HUES48 (cell line): Measurements from ENCODE around the gene MCM8.

Source experiments
- H3K27ac ChIP-seq: one replicate; pipeline ENCODE4 v1.7.0; 2013; ENCODE audit warnings: low read depth, low read length, inconsistent platforms
- H3K27me3 ChIP-seq: 2 replicates; pipeline ENCODE4 v1.6.1; 2013; ENCODE audit warnings: mild to moderate bottlenecking, low read length; ENCODE audit not compliant: control insufficient read depth, insufficient read depth
- H3K36me3 ChIP-seq: 2 replicates; pipeline ENCODE4 v1.6.1; 2013; ENCODE audit warnings: low read length; ENCODE audit not compliant: control insufficient read depth, insufficient read depth
- H3K4me1 ChIP-seq: 2 replicates; pipeline ENCODE4 v1.6.1; 2013; ENCODE audit warnings: mild to moderate bottlenecking, low read length; ENCODE audit not compliant: control insufficient read depth, insufficient read depth
- H3K4me3 ChIP-seq: 2 replicates; pipeline ENCODE4 v1.5.1; 2013; ENCODE audit warnings: mild to moderate bottlenecking, low read depth, low read length
- H3K9ac ChIP-seq: 2 replicates; pipeline ENCODE4 v1.6.1; 2013; ENCODE audit warnings: mild to moderate bottlenecking, low read depth, low read length, moderate library complexity
- H3K9me3 ChIP-seq: 2 replicates; pipeline ENCODE4 v1.6.1; 2013; ENCODE audit warnings: low read length; ENCODE audit not compliant: control insufficient read depth, insufficient read depth

The MCM8 gene

GRCh38 chr20:5975778-5976177 is 25.3 kb downstream of the MCM8 start:
- Histone ChIP-seq H3K4me1 (peaks cover 11% of the 10 kb centered on the region), H3K9ac (no peak overlapping the region), H3K9me3 (no peaks in the 10 kb centered on the region), H3K27me3 (peaks cover 10% of the 10 kb centered on the region), H3K36me3 (peaks cover 73% of the 10 kb centered on the region), H3K27ac (no peak overlapping the region), H3K4me3 (no peak overlapping the region)

DNA sequence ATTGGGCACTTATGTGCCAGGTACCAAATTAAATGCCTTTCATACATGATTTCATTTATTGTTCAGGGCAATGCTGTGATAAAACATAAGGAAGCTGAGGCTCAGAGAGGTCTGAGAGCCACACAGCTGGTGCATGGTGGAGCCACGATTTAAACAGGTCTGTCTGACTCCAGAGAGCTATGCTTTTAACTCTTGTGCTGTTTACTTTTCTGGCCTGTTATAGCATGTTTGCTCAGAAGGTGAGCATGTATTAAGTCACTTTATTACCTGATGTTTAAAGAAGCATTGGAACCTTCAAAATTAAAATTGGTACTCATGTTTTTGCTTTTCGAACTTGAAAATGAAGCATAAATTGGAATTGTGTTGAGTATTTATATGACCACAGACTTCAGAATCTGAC is 26.8 kb downstream of the MCM8 start:
- no peaks in the 10 kb centered on the region for H3K27me3 ChIP-seq
- H3K4me1 ChIP-seq, result no peaks in the 10 kb centered on the region
- no peak overlapping the region for H3K9ac ChIP-seq
- no peak overlapping the region for H3K27ac ChIP-seq
- H3K36me3 ChIP-seq, result peaks cover 77% of the 10 kb centered on the region
- no peaks in the 10 kb centered on the region for H3K9me3 ChIP-seq
- no peak overlapping the region for H3K4me3 ChIP-seq

DNA sequence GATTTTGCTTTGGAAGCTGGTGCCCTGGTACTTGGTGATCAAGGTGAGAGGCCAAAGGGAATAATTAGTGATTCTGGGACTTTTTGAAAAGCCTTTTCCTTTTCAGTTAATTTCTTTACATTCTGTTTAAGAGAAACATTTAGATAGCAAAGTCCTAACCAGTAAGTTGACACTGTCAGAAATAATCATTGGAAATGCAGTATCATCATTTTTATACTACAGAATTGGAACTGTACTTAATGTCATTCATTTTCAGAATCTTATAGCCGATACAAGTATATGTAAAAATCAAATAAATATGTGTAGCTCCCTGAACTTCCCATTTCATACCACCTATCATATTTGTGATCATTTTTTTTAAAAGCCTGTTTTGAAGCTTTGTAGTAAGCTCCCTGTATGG is 27.5 kb downstream of the MCM8 start:
- Histone ChIP-seq H3K27me3 (no peaks in the 10 kb centered on the region), H3K36me3 (peaks cover 79% of the 10 kb centered on the region), H3K27ac (no peak overlapping the region), H3K4me1 (no peaks in the 10 kb centered on the region), H3K9me3 (no peaks in the 10 kb centered on the region), H3K9ac (no peak overlapping the region), H3K4me3 (no peak overlapping the region)

DNA sequence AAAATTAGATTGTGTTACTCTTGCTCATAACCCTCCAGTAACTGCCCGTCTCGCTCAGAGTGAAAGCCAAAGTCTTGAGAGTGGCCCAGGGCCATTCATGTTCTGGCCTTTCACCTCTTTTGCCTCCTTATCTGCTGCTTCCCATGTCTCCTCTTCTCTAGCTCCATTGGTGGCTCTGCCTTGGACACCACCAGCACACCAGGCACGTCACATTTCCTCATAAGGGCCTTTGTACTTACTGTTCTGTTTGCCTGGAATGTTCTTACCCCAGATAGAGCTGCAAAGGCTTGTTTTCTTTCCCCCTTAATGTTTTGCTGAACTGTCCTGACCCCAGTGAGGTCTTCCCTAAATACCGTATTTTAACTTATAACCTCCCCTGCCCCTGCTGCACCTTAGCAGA is 29.3 kb downstream of the MCM8 start:
- no peaks in the 10 kb centered on the region for H3K27me3 ChIP-seq
- no peak overlapping the region for H3K9ac ChIP-seq
- no peak overlapping the region for H3K4me3 ChIP-seq
- no peak overlapping the region for H3K27ac ChIP-seq
- H3K36me3 ChIP-seq, result peaks cover 80% of the 10 kb centered on the region
- no peaks in the 10 kb centered on the region for H3K9me3 ChIP-seq
- H3K4me1 ChIP-seq, result no peaks in the 10 kb centered on the region

GRCh38 chr20:5980720-5981538 is 30.5 kb downstream of the MCM8 start:
- H3K9ac ChIP-seq, result no peak overlapping the region
- H3K27ac ChIP-seq, result no peak overlapping the region
- H3K9me3 ChIP-seq, result no peaks in the 10 kb centered on the region
- peaks cover 79% of the 10 kb centered on the region for H3K36me3 ChIP-seq
- no peaks in the 10 kb centered on the region for H3K27me3 ChIP-seq
- H3K4me1 ChIP-seq, result no peaks in the 10 kb centered on the region
- no peak overlapping the region for H3K4me3 ChIP-seq

DNA sequence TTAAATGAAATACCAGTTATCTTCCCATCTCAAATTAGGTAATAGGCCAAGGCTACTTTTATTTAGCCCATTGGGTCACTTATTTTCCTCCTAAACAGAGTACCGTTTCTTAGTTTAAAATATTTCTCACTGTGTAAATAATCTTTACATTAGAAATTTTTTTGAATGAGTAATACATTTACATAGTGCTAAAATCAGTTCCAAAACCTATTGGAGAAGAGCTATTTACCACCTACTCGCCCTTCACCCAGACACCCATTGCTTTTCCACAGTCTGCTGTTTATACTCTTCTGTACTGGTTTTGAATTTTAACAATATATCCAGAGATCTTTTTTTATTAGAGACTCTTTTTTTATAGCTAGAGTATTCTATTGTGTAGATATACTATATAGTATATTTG is 36.9 kb downstream of the MCM8 start:
- no peak overlapping the region for H3K4me3 ChIP-seq
- H3K4me1 ChIP-seq, result no peaks in the 10 kb centered on the region
- no peaks in the 10 kb centered on the region for H3K27me3 ChIP-seq
- peaks cover 88% of the 10 kb centered on the region for H3K36me3 ChIP-seq
- no peak overlapping the region for H3K9ac ChIP-seq
- H3K27ac ChIP-seq, result no peak overlapping the region
- no peaks in the 10 kb centered on the region for H3K9me3 ChIP-seq

- H3K4me1 ChIP-seq, result no peaks in the 10 kb centered on the region
- no peak overlapping the region for H3K27ac ChIP-seq
- H3K9ac ChIP-seq, result no peak overlapping the region
- H3K36me3 ChIP-seq, result peaks cover 86% of the 10 kb centered on the region
- no peaks in the 10 kb centered on the region for H3K27me3 ChIP-seq
- H3K9me3 ChIP-seq, result no peaks in the 10 kb centered on the region
- no peak overlapping the region for H3K4me3 ChIP-seq
Observed at GRCh38 chr20:5989539-5989938, 39.1 kb downstream of the MCM8 start.

- no peak overlapping the region for H3K27ac ChIP-seq
- H3K4me3 ChIP-seq, result no peak overlapping the region
- no peaks in the 10 kb centered on the region for H3K4me1 ChIP-seq
- H3K36me3 ChIP-seq, result peaks cover 90% of the 10 kb centered on the region
- no peaks in the 10 kb centered on the region for H3K9me3 ChIP-seq
- H3K27me3 ChIP-seq, result no peaks in the 10 kb centered on the region
- H3K9ac ChIP-seq, result no peak overlapping the region
Observed at GRCh38 chr20:5990946-5991345, 40.5 kb downstream of the MCM8 start.

GRCh38 chr20:5991623-5992441 is 41.4 kb downstream of the MCM8 start:
- no peak overlapping the region for H3K9ac ChIP-seq
- no peaks in the 10 kb centered on the region for H3K4me1 ChIP-seq
- H3K27ac ChIP-seq, result no peak overlapping the region
- no peaks in the 10 kb centered on the region for H3K27me3 ChIP-seq
- H3K9me3 ChIP-seq, result no peaks in the 10 kb centered on the region
- H3K4me3 ChIP-seq, result no peak overlapping the region
- H3K36me3 ChIP-seq, result peaks cover 87% of the 10 kb centered on the region

GRCh38 chr20:5996765-5997164 is 46.3 kb downstream of the MCM8 start:
- peaks cover 58% of the 10 kb centered on the region for H3K36me3 ChIP-seq
- no peaks in the 10 kb centered on the region for H3K27me3 ChIP-seq
- no peaks in the 10 kb centered on the region; the same call in 1 of the 2 replicates for H3K4me1 ChIP-seq
- H3K27ac ChIP-seq, result no peak overlapping the region
- no peak overlapping the region for H3K4me3 ChIP-seq
- H3K9ac ChIP-seq, result no peak overlapping the region
- no peaks in the 10 kb centered on the region for H3K9me3 ChIP-seq

DNA sequence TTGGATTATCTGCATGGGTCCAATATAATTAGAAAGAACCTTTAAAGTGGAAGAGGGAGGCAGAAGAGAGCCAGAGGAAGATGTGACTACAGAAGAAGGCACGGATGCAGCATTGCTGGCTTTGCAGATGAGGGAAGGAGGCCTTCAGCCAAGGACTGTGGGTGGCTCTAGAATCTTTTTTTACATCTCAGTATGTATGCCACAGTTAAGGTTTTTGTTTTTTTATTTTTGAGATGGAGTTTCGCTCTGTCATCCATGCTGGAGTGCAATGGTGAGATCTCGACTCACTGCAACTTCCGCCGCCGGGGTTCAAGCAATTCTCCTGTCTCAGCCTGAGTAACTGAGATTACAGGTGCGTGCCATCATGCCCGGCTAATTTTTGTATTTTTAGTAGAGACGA is 49.3 kb downstream of the MCM8 start:
- Histone ChIP-seq H3K36me3 (peaks cover 29% of the 10 kb centered on the region), H3K4me3 (no peak overlapping the region), H3K27me3 (no peaks in the 10 kb centered on the region), H3K9me3 (no peaks in the 10 kb centered on the region), H3K27ac (no peak overlapping the region), H3K9ac (no peak overlapping the region), H3K4me1 (peaks cover under 1% of the 10 kb centered on the region; the same call in 1 of the 2 replicates)
